ENCODE measurements around the gene LSMEM2.
A peak's percentile ranks its signal among the peaks of the same experiment; 100 is the strongest.
"Not testable (repeated sequence)": the region's sequence is repeated elsewhere in the genome, so short reads cannot be mapped to it uniquely, and the experiment has no call there.

Gene LSMEM2

DNA sequence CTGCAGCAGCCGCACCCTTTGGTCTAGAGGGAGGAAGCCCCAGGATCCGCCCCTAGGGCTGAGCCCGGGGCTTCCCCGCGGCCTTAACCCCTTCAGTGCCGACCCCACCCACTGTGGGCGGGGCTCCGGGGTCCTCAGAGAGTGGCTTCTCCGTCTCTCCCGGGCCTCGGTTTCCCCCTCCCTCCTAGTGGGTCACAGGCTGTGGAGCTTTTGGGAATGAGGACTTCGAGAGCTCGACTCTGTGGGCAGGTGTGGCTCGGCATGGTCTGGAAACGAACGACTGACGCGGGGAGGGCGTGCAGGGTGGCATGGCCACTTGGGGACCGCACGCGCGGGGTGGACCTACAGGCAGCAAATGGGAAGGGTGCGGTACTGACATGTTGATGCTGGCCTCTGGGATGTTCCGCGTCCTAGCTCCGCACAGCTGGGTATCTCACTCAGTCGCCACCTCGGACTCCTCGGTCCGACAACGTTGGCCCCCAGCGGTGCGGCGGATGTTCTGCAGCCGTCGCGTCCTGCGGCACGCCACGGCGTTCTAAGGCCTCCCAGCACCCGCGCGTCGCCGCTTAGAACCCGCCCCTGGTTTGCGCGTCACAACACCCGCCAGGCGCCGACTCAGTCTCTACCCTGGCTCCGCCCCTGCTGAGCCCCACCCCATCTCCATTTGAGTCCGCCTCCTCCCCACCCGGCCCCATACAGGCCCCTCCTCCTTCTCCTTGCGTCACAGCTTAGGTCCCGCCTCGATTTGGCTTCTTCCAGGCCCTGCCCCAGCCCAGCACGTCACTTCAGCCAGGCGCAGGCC is 20.1 kb downstream of the LSMEM2 start, which contains the start of the genes HYAL3 and NAA80:
Gene HYAL3, minus strand, starts transcription at position 570 of the 802 bp plus-strand sequence. CDS start 3,803 bp downstream, outside the sequence.
Gene NAA80, minus strand, starts transcription at position 570 of the 802 bp plus-strand sequence. CDS start 1,942 bp downstream, outside the sequence.
- peak; percentile 97 to 100 (median 99) for DNase-seq (ENCODE audit: low read depth in 3 of 3)

- no peak for DNase-seq (ENCODE audit: low read depth in 3 of 3)
These were observed 20.7 kb downstream of the LSMEM2 start for GRCh38 chr3:50299638-50299928.

DNA sequence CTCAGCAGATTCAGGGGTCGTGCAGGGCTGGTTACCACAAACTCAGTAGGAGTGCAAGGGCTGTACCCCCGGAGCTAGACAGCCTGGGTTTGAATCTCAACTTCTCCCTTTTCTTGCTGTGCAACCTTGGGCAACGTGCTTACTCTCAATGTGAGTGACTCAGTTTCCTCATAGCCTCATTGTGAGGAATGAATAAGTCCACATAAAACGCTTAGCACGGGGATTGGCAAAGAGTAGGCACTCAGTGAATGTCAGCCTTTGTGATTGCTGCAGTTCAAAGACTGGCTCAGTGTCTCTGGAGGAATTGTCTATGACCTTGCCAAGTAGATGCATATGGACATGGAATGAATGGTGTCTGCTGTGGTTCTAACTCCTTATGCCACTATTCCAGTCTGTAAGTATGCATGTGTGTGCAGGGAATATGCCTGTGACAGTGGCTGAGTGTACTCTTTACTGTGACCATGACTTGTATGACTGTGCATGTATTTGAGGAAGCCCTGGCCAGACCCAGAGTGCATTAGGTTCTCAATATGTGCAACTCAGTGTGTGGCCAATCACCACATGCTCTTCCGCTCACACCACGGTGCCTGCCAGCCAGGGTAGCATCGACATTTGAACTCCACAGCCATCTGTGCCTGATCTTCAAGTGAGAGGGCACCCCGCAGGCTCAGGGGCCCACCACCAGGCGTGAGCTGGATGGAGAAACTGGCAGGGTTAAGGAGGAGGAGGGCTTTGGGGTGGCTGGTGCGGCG is 21.2 kb downstream of the LSMEM2 start:
- DNase-seq (ENCODE audit: low read depth in 3 of 3): no peak

DNA sequence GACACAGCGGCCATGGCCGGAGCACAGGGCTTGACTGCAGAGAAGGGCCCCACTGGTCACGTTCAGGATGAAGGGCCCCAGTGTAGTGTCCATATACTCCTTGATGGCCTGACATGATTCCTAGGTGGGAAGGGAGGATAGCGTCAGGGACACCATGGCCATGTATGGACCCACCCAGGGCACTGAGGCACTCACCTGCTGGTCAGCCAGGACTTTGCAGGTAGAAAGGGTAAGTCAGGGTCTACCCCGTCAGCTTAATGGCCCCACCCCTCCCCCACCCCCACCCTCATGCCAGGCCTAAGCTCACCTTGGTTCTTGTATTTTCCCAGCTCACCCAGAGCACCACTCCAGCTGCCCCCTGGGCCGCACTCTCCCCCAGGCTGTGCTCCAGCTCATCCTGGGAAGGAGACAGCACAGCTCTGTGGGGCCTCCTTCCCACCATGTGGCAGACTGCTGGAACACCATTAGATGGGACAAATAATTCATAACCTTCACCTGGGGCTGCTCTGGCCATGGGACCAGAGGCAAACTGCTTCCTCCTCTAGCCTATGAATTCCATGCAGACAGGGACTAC is 21.9 kb downstream of the LSMEM2 start:
- DNase-seq (ENCODE audit: low read depth in 3 of 3): no peak

DNA sequence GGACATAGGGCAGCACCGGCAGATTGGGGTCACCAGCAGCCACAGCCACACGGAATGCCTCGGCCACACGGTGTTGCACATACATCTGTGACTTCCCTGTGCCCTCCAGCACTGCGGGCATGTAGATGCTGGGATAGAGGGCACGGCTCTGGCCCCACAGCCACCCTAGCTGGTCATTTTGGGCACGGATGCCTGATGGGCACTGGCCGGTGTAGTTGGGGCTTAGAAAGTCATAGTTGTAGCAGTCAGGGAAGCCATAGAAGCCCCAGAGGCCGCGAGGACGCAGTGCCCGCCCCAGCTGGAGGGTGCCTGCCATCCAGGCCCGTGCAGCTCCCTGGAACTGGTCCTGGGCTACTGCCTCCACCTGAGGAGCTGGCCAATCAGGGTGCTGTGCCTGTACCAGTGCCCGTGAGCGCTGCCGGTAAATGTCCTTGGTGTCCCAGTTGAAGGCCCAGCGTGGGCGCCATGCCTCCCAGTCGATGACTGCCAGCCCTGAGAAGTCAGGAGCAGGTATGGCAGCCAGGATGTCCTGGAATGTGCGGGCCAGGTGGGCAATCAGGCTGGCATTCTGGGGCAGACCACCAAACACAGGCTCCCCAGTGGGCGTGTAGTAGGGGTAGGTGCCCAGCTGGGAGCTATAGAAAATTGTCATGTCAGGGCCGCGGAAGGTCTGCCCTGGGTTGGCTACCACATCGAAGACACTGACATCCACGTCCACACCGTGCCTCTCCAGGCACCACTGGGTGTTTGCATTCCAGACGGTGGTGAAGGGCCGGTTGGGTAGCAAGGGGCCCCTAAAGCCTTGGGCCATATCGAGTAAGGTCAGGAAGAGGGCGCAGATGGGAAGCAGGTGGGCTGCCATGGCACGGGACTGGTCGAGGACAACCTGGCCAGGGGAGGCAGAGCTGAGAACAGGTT is 23.5 kb downstream of the LSMEM2 start:
- no peak for DNase-seq (ENCODE audit: low read depth in 3 of 3)

GRCh38 chr3:50303013-50303815 is 24.3 kb downstream of the LSMEM2 start, which contains the start of gene HYAL1:
Gene HYAL1, minus strand, starts transcription at chr3:50303574. Its CDS starts 618 bp downstream, at chr3:50302956.
- no peak for DNase-seq (ENCODE audit: low read depth in 3 of 3)

DNA sequence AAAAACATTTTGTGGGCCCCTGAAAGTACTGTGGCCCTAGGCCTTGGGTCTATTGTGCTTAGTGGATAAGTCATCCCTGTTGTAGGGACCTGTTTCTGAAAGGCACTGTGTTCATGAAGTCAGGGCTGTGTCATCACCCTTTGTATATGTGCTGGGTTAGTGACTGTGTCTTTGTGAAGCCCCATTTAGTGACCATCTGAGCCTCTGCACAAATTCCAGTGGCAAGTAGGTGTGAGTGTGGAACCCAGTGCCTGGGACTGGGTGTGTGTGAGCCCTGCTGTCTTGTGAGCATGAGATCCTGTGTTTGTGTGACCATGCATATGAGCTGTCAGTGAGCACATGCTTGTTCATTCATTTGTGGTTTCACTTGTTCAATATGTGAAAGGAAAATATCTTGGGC is 25.7 kb downstream of the LSMEM2 start:
- DNase-seq (ENCODE audit: low read depth in 3 of 3): no peak

DNA sequence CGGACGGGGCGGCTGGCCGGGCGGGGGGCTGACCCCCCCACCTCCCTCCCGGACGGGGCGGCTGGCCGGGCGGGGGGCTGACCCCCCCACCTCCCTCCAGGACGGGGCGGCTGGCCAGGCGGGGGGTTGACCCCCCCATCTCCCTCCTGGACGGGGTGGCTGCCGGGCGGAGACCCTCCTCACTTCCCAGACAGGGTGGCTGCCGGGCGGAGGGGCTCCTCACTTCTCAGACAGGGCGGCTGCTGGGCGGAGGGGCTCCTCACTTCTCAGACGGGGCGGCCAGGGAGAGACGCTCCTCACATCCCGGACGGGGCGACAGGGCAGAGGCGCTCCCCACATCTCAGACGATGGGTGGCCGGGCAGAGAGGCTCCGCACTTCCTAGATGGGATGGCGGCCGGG is 33.2 kb downstream of the LSMEM2 start:
- DNase-seq (ENCODE audit: low read depth in 3 of 3): not testable (repeated sequence)

- DNase-seq (ENCODE audit: low read depth in 3 of 3): no peak
These were observed 35.5 kb downstream of the LSMEM2 start for GRCh38 chr3:50314342-50314741.

GRCh38 chr3:50314816-50315215 is 35.9 kb downstream of the LSMEM2 start:
- no peak for DNase-seq (ENCODE audit: low read depth in 3 of 3)

DNA sequence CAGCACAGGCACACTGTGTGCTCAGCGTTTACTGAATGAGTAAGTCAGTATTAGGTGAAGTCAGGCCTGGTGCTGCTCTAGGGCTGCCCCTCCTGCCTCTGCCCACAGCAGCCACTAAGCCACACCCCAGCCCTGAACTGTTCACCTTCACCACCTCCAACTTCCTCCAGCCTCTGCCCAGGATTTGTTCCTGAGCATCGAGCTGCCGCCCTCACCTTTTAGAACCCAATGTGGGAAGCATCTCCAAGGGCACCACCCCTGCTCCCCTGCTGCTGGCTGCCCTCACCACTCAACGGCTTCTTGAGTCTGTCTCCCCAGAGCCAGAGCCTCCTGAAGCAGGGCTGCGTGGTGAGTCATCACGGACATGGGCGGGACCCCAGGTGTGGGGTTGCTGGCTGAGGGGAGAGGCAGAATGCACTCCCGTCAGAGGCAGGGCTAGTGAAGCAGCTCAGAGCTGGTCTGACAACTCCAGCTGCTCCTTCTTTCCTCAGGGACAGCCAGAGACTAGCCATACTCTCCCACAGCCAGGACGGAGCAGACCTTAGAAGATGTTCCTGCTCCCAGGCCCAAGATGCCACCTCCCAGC is 37.9 kb downstream of the LSMEM2 start:
- peak in 1 of 3 experiments; percentile 46 for DNase-seq (ENCODE audit: low read depth in 3 of 3)

DNA sequence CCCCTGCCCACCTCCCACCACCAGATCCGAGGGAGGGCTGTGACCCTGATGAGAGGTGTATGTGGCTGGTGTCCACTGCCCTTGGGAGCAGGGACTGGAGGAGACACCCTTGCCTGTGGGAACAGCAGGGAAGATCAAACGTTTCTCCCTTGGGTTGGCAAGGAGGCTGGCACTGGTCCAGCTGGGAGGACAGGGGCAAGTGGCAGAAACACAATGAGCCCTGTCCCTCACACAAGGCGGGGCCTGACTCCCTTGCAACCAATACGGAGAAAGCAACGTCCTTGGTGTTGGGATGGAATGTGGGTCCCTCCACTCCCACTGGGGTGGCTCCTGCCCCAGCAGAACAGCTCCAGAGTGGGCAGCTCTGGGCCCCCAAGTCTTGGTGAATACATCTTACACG is 38.4 kb downstream of the LSMEM2 start:
- no peak for DNase-seq (ENCODE audit: low read depth in 3 of 3)

DNA sequence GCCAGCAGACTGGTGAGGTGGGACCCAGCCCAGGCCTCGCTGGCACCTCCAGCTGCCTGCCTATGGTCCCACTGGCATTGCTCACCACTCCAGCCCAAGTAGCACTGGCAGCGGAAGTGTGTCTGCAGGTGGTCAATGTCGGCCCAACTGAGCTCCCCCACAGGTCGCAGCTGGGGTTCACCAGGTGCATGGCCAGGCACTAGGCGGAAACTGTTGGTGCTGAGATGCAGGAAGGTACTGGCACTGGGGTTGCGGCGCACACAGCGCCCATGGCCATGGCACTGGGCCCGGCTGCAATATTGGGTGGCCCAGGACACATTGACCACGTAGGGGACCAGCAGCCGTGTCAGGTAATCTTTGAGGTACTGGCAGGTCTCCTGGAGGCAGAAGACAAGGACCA is 39.3 kb downstream of the LSMEM2 start:
- DNase-seq (ENCODE audit: low read depth in 3 of 3): no peak

- no peak for DNase-seq (ENCODE audit: low read depth in 3 of 3)
These were observed 39.7 kb downstream of the LSMEM2 start for GRCh38 chr3:50318615-50319014.

DNA sequence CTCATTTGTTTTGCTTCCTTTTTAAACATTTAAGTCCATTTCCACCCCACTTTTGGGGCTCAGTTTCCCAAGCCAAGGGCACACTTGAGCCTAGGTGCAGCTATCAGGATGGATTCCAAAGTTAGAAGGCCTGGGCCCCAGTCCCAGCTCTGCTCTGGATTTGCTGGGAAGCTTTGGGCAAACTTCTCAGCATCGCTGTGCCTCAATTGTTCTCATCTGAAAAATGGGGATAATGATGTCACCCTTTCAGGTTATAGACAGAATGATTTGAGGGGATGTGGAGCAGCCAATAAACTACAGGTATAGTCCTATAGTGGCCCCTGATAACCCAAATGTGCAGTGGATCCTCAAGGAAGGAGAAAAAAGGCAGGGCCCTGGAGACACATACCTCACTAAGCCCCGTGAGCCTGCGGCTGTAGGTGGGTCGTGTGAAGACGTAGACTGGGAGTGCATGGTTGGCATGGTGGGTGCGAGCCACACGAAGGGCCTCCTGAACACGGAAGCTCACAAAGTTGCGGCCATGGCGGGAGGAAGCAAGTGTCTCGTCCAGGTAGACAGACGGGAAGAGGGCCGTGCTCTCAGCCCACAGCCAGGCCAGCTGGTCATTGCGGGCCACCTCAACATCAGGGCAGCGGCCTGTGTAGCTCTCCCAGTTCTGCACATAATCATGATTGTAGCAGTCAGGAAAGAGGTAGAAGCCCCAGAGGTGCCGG is 40.5 kb downstream of the LSMEM2 start:
- no peak for DNase-seq (ENCODE audit: low read depth in 3 of 3)

DNA sequence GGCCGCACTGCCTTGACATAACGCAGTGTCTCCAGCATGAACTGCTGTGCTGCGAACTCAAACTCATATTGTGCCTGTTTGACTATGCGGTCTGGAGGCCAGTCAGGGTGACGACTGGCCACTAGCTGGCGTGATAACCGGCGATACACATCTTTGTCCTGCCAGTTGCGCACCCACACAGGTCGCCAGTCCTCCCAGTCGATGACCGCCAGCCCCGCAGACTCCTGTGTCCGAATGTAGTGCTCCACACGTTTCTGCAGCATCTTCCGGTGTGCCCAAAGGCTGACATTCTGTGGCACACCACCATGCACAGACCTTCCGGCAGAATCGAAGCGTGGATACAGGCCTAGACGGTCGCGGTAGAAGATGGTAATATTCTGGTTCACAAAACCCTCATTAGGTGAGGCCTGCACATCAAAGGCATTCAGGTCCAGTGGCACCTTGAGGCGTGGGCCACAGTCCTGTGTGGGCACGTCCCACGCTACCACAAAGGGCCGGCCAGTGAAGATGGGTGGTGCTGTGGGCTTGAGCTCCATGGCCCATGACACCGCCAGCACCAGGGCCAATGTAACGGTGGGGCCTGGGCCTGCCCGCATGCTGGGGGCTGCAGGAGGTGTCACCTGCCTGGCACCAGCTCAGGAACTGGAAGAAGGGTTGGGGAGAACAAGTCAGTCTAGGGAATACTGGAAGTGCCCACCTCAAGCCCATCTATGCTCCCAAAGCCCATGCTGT is 41.2 kb downstream of the LSMEM2 start:
- no peak for DNase-seq (ENCODE audit: low read depth in 3 of 3)

- peak in 2 of 3 experiments; percentile 43 to 66 for DNase-seq (ENCODE audit: low read depth in 3 of 3)
These were observed 42.0 kb downstream of the LSMEM2 start for GRCh38 chr3:50320853-50321335.

GRCh38 chr3:50321336-50322114 is 42.6 kb downstream of the LSMEM2 start:
- DNase-seq (ENCODE audit: low read depth in 3 of 3): peak; percentile 65 to 82 (median 69)

All from stimulated activated CD4-positive, alpha-beta T cell treated with anti-CD3 and anti-CD28 coated beads, TNF-alpha, amount 100 ng/mL, for 24 hours (primary cell).